HG03354 (cell line): ENCODE results near the gene NEMP1.
"Not testable (repeated sequence)": the region's sequence is repeated elsewhere in the genome, so short reads cannot be mapped to it uniquely, and the experiment has no call there.

Source experiments
- ATAC-seq: cut with Tn5 transposase; IDR thresholded peaks from one replicate; pipeline ENCODE4 v1.9.1; 2021; ENCODE audit warnings: mild to moderate bottlenecking; ENCODE audit not compliant: unreplicated experiment, poor library complexity, severe bottlenecking

The NEMP1 gene

DNA sequence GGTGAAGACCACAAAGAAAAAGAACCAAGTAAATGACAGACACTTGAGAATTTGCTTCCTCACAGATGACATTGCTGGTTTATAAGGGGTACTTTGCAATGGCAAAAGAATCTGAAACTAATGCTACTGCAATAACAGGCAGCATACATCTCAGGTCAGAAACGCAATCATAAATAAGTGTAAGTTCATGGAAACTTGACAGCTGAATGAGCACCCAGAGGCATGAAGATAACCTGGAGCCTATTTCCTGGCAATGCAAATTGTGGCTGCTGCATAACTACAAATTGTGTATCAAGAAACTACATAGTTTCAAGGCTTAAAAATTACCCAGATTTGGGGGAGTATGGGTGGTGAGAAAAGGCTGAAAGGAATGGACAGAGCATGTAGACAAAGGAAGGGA, 20.1 kb downstream of the NEMP1 start:
- ATAC-seq: peak; percentile 72

- ATAC-seq: no peak
These were observed 21.4 kb downstream of the NEMP1 start for GRCh38 chr12:57057067-57057751.

- ATAC-seq: no peak
These were observed 22.8 kb downstream of the NEMP1 start for GRCh38 chr12:57055824-57056223.

DNA sequence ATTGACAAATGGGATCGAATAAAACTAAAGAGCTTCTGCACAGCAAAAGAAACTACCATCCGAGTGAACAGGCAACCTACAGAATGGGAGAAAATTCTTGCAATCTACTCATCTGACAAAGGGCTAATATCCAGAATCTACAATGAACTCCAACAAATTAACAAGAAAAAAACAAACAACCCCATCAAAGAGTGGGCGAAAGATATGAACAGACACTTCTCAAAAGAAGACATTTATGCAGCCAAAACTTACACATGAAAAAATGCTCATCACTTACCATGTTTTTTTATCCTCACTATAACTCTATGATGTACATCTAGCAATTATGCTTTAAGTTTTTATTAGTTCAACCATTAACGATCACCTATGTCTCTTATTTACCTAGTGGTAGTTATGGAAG, 24.7 kb downstream of the NEMP1 start:
- ATAC-seq: not testable (repeated sequence)

DNA sequence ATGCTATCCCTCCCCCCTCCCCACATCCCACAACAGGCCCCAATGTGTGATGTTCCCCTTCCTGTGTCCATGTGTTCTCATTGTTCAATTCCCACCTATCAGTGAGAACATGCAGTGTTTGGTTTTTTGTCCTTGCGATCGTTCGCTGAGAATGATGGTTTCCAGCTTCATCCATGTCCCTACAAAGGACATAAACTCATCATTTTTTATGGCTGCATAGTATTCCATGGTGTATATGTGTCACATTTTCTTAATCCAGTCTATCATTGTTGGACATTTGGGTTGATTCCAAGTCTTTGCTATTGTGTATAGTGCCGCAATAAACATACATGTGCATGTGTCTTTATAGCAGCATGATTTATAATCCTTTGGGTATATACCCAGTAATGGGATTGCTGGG, 25.4 kb downstream of the NEMP1 start:
- not testable (repeated sequence) for ATAC-seq

- ATAC-seq: no peak
These were observed 27.6 kb downstream of the NEMP1 start for GRCh38 chr12:57051011-57051410.

- no peak for ATAC-seq
These were observed 28.7 kb downstream of the NEMP1 start, which contains the start of gene MYO1A for GRCh38 chr12:57049890-57050289. MYO1A (minus strand) TSS chr12:57050129; CDS start chr12:57048323, 1,806 bp downstream.

- ATAC-seq: no peak
These were observed 29.5 kb downstream of the NEMP1 start for GRCh38 chr12:57049119-57049446.

GRCh38 chr12:57048423-57049118, 30.0 kb downstream of the NEMP1 start:
- no peak for ATAC-seq

GRCh38 chr12:57047981-57048380, 30.6 kb downstream of the NEMP1 start:
- no peak for ATAC-seq

- no peak for ATAC-seq
These were observed 31.4 kb downstream of the NEMP1 start for GRCh38 chr12:57046947-57047890.

DNA sequence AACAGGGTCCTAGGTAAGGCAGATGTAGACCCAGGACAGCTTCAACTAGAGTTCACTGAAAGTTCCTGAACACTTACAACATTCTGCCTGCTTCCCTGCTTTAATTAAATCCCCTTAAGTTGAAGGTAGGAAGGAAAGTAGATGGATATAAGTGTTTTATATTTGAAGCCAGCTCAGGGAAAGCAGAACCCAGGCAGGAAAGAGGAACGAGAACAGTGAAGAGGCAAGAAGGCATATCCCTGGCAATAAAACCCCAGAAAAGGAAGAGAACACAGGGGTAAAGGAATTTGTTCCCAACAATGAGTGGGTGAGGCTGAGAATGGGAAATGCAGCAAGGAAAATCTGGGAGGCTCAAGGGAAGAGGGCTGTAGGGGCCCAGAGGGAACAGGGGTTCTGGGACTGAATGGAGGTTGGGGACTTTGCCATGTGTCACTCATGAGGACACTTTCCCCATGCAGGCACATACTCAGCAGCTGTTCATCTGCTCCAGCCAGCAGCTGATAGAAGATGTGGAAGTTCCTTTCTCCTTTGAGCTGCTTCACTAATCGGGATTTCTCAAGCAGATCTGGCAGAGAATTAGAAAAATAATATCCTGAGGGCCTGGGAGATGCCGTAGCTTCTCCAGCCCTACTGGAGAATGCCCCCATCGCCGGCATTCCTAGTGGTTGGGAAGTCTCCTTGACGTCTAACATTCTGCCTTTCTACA, 32.4 kb downstream of the NEMP1 start:
- no peak for ATAC-seq

GRCh38 chr12:57044889-57045288, 33.7 kb downstream of the NEMP1 start:
- no peak for ATAC-seq

GRCh38 chr12:57044468-57044867, 34.1 kb downstream of the NEMP1 start:
- ATAC-seq: no peak

DNA sequence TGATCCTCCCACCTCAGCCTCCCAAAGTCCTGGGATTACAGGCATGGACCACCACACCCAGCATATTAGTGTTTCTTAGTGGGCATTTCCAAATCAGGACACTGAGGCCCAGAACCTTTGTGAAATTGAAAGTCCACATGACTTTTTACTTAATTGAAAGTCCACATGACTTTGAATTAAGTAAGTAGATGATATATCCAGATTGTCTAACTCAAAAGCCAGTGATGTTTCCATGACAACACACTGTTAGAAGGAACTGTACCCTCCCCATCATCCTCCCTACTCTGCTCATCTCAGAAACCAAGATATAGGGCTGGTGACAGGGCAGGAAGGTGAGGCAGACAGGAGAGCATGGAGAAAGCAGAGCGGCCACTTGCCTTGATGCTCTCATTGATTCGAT, 35.9 kb downstream of the NEMP1 start:
- ATAC-seq: no peak

- no peak for ATAC-seq
These were observed 37.8 kb downstream of the NEMP1 start for GRCh38 chr12:57040750-57041149.

DNA sequence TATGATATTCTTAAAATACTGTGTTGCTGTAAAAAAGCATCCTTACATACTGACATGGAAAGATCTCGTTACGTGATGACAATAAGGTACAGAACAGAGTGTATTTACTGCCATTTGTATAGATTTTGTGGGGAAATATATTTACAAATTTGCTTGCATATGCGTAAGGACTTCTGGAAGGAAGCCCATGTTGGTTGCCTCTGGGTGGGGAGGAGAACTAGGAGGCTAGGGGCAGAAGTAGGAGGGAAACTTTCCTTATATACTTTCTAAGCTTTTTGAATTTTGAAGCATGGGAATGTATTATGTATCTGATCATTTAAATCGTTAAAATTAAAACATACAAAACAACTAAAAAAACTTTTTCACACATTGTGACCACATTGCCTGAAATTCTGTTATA, 38.4 kb downstream of the NEMP1 start:
- no peak for ATAC-seq

GRCh38 chr12:57039016-57039798, 39.4 kb downstream of the NEMP1 start:
- no peak for ATAC-seq

DNA sequence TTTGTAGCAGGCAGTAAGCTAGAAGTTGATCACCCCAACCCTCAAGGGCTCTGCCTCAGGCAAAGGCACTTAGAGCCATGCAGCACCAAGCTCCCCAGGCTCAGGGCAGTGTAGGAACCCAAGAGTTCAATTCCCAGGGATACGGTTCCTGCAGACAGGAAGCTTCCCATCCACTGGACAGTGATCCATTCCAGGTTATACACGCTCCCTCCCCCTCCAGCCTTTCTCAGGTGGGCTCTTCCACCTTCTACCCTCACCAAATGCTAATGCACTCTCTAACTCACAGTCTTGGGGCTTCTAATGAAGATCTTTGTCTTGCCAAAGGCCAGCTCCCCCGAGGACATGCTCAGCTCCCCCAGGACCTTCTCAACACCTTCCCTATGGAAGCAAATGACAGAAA, 41.3 kb downstream of the NEMP1 start:
- ATAC-seq: no peak
